Stimulated activated CD4-positive, alpha-beta T cell treated with anti-CD3 and anti-CD28 coated beads, Interleukin-2, amount 100 ng/mL, for 24 hours (primary cell): ENCODE results near the gene FAM184B.
"Not testable (repeated sequence)": the region's sequence is repeated elsewhere in the genome, so short reads cannot be mapped to it uniquely, and the experiment has no call there.

ENCODE experiments used
- DNase-seq, 2 donors: peaks; one replicate each; pipeline ENCODE4 v3.0.0-alpha.2; 2020

Gene FAM184B

GRCh38 chr4:17715511-17715910, 65.9 kb downstream of the FAM184B start:
- no peak for DNase-seq

- DNase-seq, result no peak
Observed at GRCh38 chr4:17713779-17714178, 67.6 kb downstream of the FAM184B start.

GRCh38 chr4:17712166-17712565, 69.3 kb downstream of the FAM184B start:
- no peak for DNase-seq

- not testable (repeated sequence) for DNase-seq
Observed at GRCh38 chr4:17711206-17711605, 70.2 kb downstream of the FAM184B start.

- no peak for DNase-seq
Observed at GRCh38 chr4:17709763-17710068, 71.7 kb downstream of the FAM184B start.

GRCh38 chr4:17708992-17709762, 72.2 kb downstream of the FAM184B start:
- DNase-seq, result no peak

GRCh38 chr4:17707671-17708070, 73.8 kb downstream of the FAM184B start:
- DNase-seq, result no peak

- DNase-seq, result no peak
Observed at GRCh38 chr4:17705107-17705506, 76.3 kb downstream of the FAM184B start.

GRCh38 chr4:17704020-17704650, 77.3 kb downstream of the FAM184B start:
- DNase-seq, result no peak

GRCh38 chr4:17702641-17703040, 78.8 kb downstream of the FAM184B start:
- no peak for DNase-seq

GRCh38 chr4:17701882-17702281, 79.5 kb downstream of the FAM184B start:
- no peak for DNase-seq

- DNase-seq, result no peak
Observed at GRCh38 chr4:17701138-17701839, 80.1 kb downstream of the FAM184B start.

GRCh38 chr4:17699380-17699779, 82.0 kb downstream of the FAM184B start:
- no peak for DNase-seq

GRCh38 chr4:17698116-17698515, 83.3 kb downstream of the FAM184B start:
- DNase-seq, result no peak

- no peak for DNase-seq
Observed at GRCh38 chr4:17695341-17695740, 86.1 kb downstream of the FAM184B start.

GRCh38 chr4:17694552-17694951, 86.9 kb downstream of the FAM184B start:
- DNase-seq, result no peak

GRCh38 chr4:17690898-17691297, 90.5 kb downstream of the FAM184B start:
- DNase-seq, result no peak

GRCh38 chr4:17690135-17690534, 91.3 kb downstream of the FAM184B start:
- no peak for DNase-seq

- no peak for DNase-seq
Observed at GRCh38 chr4:17688011-17688441, 93.4 kb downstream of the FAM184B start.

GRCh38 chr4:17687237-17687857, 94.1 kb downstream of the FAM184B start:
- no peak for DNase-seq

- not testable (repeated sequence) for DNase-seq
Observed at GRCh38 chr4:17684648-17685047, 96.8 kb downstream of the FAM184B start.

GRCh38 chr4:17682222-17682566, 99.2 kb downstream of the FAM184B start:
- DNase-seq, result no peak
